ENCODE data around the gene SUN2.

DNA sequence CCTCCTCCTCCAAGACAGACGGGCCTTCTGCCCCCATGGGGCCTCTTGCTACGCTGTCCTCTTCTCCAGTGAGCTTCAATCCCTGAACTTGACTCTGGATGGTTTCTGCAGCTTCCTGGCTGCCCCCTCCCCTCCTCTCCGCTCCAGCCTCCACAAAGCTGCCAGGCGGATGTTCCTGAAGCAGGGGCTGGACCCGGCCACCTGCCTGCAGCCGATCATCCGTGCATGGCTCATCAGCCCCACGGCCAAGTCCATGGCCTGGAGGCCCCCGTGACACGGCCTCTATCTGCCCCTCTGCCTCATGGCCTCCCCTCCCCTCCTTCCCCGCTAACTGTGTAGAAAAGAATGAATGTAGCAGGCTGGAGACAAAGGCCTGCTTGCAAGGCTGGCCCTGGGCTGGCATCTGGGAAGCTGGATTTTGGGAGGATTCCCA is 6.8 kb upstream of the SUN2 start:
- TF ChIP-seq, protein P1, sequence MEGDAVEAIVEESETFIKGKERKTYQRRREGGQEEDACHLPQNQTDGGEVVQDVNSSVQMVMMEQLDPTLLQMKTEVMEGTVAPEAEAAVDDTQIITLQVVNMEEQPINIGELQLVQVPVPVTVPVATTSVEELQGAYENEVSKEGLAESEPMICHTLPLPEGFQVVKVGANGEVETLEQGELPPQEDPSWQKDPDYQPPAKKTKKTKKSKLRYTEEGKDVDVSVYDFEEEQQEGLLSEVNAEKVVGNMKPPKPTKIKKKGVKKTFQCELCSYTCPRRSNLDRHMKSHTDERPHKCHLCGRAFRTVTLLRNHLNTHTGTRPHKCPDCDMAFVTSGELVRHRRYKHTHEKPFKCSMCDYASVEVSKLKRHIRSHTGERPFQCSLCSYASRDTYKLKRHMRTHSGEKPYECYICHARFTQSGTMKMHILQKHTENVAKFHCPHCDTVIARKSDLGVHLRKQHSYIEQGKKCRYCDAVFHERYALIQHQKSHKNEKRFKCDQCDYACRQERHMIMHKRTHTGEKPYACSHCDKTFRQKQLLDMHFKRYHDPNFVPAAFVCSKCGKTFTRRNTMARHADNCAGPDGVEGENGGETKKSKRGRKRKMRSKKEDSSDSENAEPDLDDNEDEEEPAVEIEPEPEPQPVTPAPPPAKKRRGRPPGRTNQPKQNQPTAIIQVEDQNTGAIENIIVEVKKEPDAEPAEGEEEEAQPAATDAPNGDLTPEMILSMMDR (IDR thresholded peaks at IDR 0.05): no peak
- TF ChIP-seq POLR2A (IDR thresholded peaks at IDR 0.05) (no peak), EP300 (IDR thresholded peaks at IDR 0.05) (no peak)
